Stimulated activated CD8-positive, alpha-beta memory T cell treated with anti-CD3 and anti-CD28 coated beads, Interleukin-12 subunit alpha, Interleukin-12 subunit beta, amount 100 ng/mL, for 1 hour (primary cell): ENCODE data around the gene ELAC1.

Source experiments
- DNase-seq: peaks from one replicate; pipeline ENCODE4 v3.0.0-alpha.2; 2020; ENCODE audit warnings: low read depth

The ELAC1 gene

GRCh38 chr18:51020536-51020935 lies 52.7 kb downstream of the ELAC1 start:
- DNase-seq = no peak

DNA sequence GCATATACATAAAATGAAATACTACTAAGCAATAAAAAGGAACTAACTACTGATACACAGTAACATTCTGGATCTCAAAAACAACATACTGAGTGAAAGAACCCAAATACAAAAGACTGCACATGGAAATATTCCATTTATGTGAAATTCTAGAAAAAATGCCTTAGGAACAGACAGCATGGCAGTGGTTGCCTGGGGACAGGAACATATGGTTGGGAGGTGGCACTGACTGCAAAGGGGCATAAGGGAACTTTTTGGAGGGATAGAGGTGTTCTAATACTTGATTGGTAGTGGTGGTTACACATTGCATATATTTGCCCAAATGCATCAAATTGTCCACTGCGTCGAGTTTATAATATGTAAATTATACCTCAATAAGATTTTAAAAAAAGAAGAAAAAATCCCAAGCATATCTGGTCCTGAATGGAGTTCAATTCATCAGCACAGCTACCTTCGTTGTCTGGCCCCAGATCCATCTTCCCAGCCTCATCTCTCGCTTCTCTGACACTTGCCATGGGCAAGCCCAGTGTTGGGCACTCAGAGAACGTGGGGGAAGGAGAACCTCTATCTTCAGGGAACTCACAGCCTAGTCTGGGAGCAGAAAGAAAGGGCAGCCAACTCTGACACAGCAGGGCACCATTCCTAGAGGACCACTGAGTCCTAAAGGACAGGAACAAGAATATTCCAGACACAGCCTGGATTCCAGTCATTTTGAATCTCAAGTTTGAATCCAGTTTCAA lies 53.6 kb downstream of the ELAC1 start:
- DNase-seq = no peak

GRCh38 chr18:51025512-51025911 lies 57.7 kb downstream of the ELAC1 start:
- no peak for DNase-seq

DNA sequence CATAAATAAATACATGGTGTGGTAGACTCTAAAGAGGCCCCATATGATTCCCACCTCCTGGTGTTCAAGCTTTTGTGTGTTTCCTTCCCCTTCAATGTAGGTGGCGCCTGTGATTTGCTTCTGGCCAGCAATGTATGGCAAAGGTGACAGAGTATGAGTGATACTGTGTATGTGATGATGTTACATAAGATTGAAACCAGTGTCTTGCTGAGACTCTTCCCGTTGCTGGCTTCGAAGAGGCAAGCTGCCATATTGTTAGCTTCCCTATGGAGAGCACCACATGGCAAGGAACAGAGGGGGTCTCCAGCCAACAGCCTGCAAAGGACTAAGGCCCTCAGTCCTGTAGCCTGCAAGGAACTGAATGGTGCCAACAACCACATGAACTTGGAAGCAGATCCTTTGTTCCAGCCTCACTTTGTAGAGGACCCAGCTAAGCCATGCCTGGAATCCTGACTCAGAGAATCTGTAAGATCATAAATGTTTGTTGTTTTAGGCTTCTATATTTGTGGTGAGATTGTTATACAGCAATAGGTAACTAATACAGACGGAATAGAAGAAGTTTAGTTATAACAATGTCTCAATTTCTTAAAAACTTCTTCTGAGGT lies 60.5 kb downstream of the ELAC1 start:
- no peak for DNase-seq

- DNase-seq = no peak
These were observed 61.5 kb downstream of the ELAC1 start for GRCh38 chr18:51029378-51029693.

DNA sequence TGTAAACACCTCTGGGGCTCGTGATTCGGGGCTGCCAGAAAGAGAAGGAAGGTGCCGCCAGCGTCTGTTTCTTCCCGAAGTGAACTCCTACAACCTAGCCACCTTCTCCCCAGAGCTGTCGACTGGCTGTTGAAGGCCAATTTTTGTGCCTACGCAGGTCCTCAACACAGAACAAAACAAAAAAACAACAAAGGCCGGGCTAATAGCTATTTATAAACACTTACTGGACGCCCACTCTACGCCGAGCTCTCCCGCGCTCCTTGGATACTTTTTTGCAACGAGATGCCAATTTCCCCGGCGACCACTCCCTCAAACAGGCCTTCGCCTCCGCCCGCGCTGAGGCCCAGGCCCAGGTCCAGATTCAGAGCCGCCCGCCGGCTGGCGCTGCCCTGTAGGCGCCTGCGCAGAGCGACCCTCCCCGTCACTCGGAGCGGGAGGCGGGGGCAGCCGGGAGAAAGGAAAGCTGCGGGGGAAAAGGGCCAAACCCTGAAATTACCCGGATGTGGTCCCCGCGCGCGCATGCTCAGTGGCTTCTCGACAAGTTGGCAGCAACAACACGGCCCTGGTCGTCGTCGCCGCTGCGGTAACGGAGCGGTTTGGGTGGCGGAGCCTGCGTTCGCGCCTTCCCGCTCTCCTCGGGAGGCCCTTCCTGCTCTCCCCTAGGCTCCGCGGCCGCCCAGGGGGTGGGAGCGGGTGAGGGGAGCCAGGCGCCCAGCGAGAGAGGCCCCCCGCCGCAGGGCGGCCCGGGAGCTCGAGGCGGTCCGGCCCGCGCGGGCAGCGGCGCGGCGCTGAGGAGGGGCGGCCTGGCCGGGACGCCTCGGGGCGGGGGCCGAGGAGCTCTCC lies 62.1 kb downstream of the ELAC1 start, which contains the start of gene SMAD4:
SMAD4 (plus strand) TSS at position 520 of the 843 bp plus-strand sequence. CDS start 16,834 bp downstream, outside the sequence.
- DNase-seq = peak; percentile 99

- DNase-seq = peak; percentile 42
These were observed 62.9 kb downstream of the ELAC1 start for GRCh38 chr18:51030537-51031258.

- no peak for DNase-seq
These were observed 64.4 kb downstream of the ELAC1 start for GRCh38 chr18:51032193-51032592.

- DNase-seq = no peak
These were observed 69.4 kb downstream of the ELAC1 start for GRCh38 chr18:51037230-51037629.
